ENCODE measurements around the gene PSAP.

PSAP gene

GRCh38 chr10:71844695-71845094 is 6.4 kb downstream of the PSAP start:
- no peak for DNase-seq (ENCODE audit: low spot score)

- no peak for DNase-seq (ENCODE audit: low spot score)
These were observed 7.0 kb downstream of the PSAP start for GRCh38 chr10:71844084-71844483.

GRCh38 chr10:71842856-71843686 is 8.0 kb downstream of the PSAP start:
- no peak for DNase-seq (ENCODE audit: low spot score)

GRCh38 chr10:71842422-71842821 is 8.6 kb downstream of the PSAP start:
- DNase-seq (ENCODE audit: low spot score) = no peak

GRCh38 chr10:71840958-71841335 is 10.1 kb downstream of the PSAP start:
- DNase-seq (ENCODE audit: low spot score) = no peak

- DNase-seq (ENCODE audit: low spot score) = peak; percentile 30
These were observed 10.7 kb downstream of the PSAP start for GRCh38 chr10:71840177-71840957.

- DNase-seq (ENCODE audit: low spot score) = no peak
These were observed 12.5 kb downstream of the PSAP start for GRCh38 chr10:71838264-71839211.

GRCh38 chr10:71837098-71837827 is 13.8 kb downstream of the PSAP start:
- no peak for DNase-seq (ENCODE audit: low spot score)

GRCh38 chr10:71836596-71836974 is 14.5 kb downstream of the PSAP start:
- DNase-seq (ENCODE audit: low spot score) = no peak

GRCh38 chr10:71835671-71836595 is 15.1 kb downstream of the PSAP start:
- no peak for DNase-seq (ENCODE audit: low spot score)

GRCh38 chr10:71834343-71834674 is 16.7 kb downstream of the PSAP start:
- DNase-seq (ENCODE audit: low spot score) = no peak

GRCh38 chr10:71833451-71834342 is 17.4 kb downstream of the PSAP start:
- DNase-seq (ENCODE audit: low spot score) = no peak

GRCh38 chr10:71832967-71833366 is 18.1 kb downstream of the PSAP start:
- DNase-seq (ENCODE audit: low spot score) = no peak

GRCh38 chr10:71831646-71832552 is 19.2 kb downstream of the PSAP start:
- DNase-seq (ENCODE audit: low spot score) = no peak

- no peak for DNase-seq (ENCODE audit: low spot score)
These were observed 20.3 kb downstream of the PSAP start for GRCh38 chr10:71830726-71831125.

- DNase-seq (ENCODE audit: low spot score) = no peak
These were observed 21.2 kb downstream of the PSAP start for GRCh38 chr10:71829896-71830295.

GRCh38 chr10:71829171-71829570 is 21.9 kb downstream of the PSAP start:
- DNase-seq (ENCODE audit: low spot score) = no peak

GRCh38 chr10:71828702-71829101 is 22.3 kb downstream of the PSAP start:
- DNase-seq (ENCODE audit: low spot score) = no peak

Data from SW480 (cell line).